DMS53 treated with DMSO at 0.1 percent for 48 hours (cell line): ENCODE results near the gene PAWR.
"Not testable (repeated sequence)": the region's sequence is repeated elsewhere in the genome, so short reads cannot be mapped to it uniquely, and the experiment has no call there.

Experiments used
- DNase-seq: peaks from one replicate; lab custom pipeline; 2025; ENCODE audit not compliant: unreplicated experiment; lab: John Stamatoyannopoulos, UW

Gene PAWR

GRCh38 chr12:79553863-79554574 lies 136.7 kb downstream of the PAWR start:
- no peak for DNase-seq

GRCh38 chr12:79552192-79552591 lies 138.6 kb downstream of the PAWR start:
- DNase-seq, result no peak

- no peak for DNase-seq
These were observed 141.1 kb downstream of the PAWR start for GRCh38 chr12:79549531-79550271.

GRCh38 chr12:79548610-79548924 lies 142.2 kb downstream of the PAWR start:
- DNase-seq, result no peak

GRCh38 chr12:79547735-79548609 lies 142.8 kb downstream of the PAWR start:
- peak; percentile 80 for DNase-seq

GRCh38 chr12:79547044-79547734 lies 143.6 kb downstream of the PAWR start:
- peak; percentile 47 for DNase-seq

- no peak for DNase-seq
These were observed 144.2 kb downstream of the PAWR start for GRCh38 chr12:79546466-79547043.

- DNase-seq, result not testable (repeated sequence)
These were observed 146.3 kb downstream of the PAWR start for GRCh38 chr12:79544439-79544838.

- DNase-seq, result no peak
These were observed 153.1 kb downstream of the PAWR start for GRCh38 chr12:79537675-79538074.

GRCh38 chr12:79535751-79536150 lies 155.0 kb downstream of the PAWR start:
- no peak for DNase-seq
